PC-3 (cell line): Measurements from ENCODE around the gene SPRED2.

Source experiments
- CTCF ChIP-seq: fragments of 300-600 bp; sonication (generic); conservative IDR thresholded peaks from 2 replicates; pipeline ENCODE4 v1.5.1; 2017; ENCODE audit warnings: antibody characterized with exemption, low read depth, mild to moderate bottlenecking, low read length
- EZH2phosphoT487 ChIP-seq: fragments of 300-600 bp; sonication (generic); IDR thresholded peaks from 2 replicates; pipeline ENCODE4 v1.6.1; 2018; ENCODE audit warnings: mild to moderate bottlenecking, antibody characterized with exemption, low read length, borderline replicate concordance

- no peak for TF ChIP-seq CTCF
- no peak for TF ChIP-seq EZH2phosphoT487
Observed at GRCh38 chr2:65361623-65362022, 70.8 kb downstream of the SPRED2 start.
